Measurements from ENCODE around the gene DTNB. TPM values are rescaled to one million over a fixed set of nuclear protein-coding genes. Genes with fewer than 3 reads are reported as not detected.

DTNB gene
- total and polyA plus RNA-seq, 9 donors, result 8.0 to 24.9 (median 17.5) TPM

- peaks cover 2% of the 10 kb centered on the region for H3K4me1 ChIP-seq (ENCODE audit: insufficient read depth)
- 73 to 84% (median 73%) methylated on average over 4 of the region's 4 CpGs for WGBS, 3 donors
- H3K9me3 ChIP-seq, result no peaks in the 10 kb centered on the region
- H3K27ac ChIP-seq, result no peak overlapping the region
- H3K36me3 ChIP-seq, result no peaks in the 10 kb centered on the region
- no peak for DNase-seq
- no peaks in the 10 kb centered on the region for H3K27me3 ChIP-seq
- H3K4me3 ChIP-seq, result no peak overlapping the region
- no peak for TF ChIP-seq EP300 (IDR thresholded peaks at IDR 0.05)
- no peak for TF ChIP-seq CTCF (IDR thresholded peaks at IDR 0.05)
- no peak for TF ChIP-seq POLR2A (IDR thresholded peaks at IDR 0.05)
- intact Hi-C loops (cut with DNase I), result loop anchor here in 1 of 4 donors (10.0 kb wide), 1 partner anchor 176 kb away; the partner anchor contains the start of gene DNMT3A
Observed at GRCh38 chr2:25521126-25521525, 152.3 kb downstream of the DTNB start.

- H3K27ac ChIP-seq, result no peak overlapping the region
- H3K36me3 ChIP-seq, result no peaks in the 10 kb centered on the region
- peaks cover 2% of the 10 kb centered on the region for H3K4me1 ChIP-seq (ENCODE audit: insufficient read depth)
- 61 to 74% (median 68%) methylated on average over 4 of the region's 4 CpGs for WGBS, 3 donors
- TF ChIP-seq POLR2A (IDR thresholded peaks at IDR 0.05) (no peak), EP300 (IDR thresholded peaks at IDR 0.05) (no peak), CTCF (IDR thresholded peaks at IDR 0.05) (no peak)
- H3K27me3 ChIP-seq, result no peaks in the 10 kb centered on the region
- DNase-seq, result no peak
- no peaks in the 10 kb centered on the region for H3K9me3 ChIP-seq
- H3K4me3 ChIP-seq, result no peak overlapping the region
- intact Hi-C loops (cut with DNase I), result loop anchor here in 2 of 4 donors (5.0 to 10.0 kb wide), 2 partner anchors 133 to 140 kb away; no protein-coding TSS in a partner anchor
Observed at GRCh38 chr2:25517701-25518100, 155.7 kb downstream of the DTNB start.

- Histone ChIP-seq H3K9me3 (no peaks in the 10 kb centered on the region), H3K36me3 (no peaks in the 10 kb centered on the region), H3K4me3 (no peak overlapping the region), H3K4me1 (ENCODE audit: insufficient read depth) (peaks cover 4% of the 10 kb centered on the region), H3K27ac (no peak overlapping the region), H3K27me3 (no peaks in the 10 kb centered on the region)
- intact Hi-C loops (cut with DNase I), result loop anchor here in 1 of 4 donors (10.0 kb wide), 1 partner anchor 129 kb away; no protein-coding TSS in a partner anchor
- no peak for TF ChIP-seq POLR2A (IDR thresholded peaks at IDR 0.05)
- no peak for TF ChIP-seq EP300 (IDR thresholded peaks at IDR 0.05)
- TF ChIP-seq CTCF (IDR thresholded peaks at IDR 0.05), result no peak
- WGBS, 3 donors, result 89 to 92% (median 89%) methylated on average over 3 of the region's 3 CpGs
- no peak for DNase-seq
Observed at GRCh38 chr2:25514043-25514637, 159.2 kb downstream of the DTNB start.

GRCh38 chr2:25512707-25513106 is 160.7 kb downstream of the DTNB start:
- no peak overlapping the region for H3K27ac ChIP-seq
- H3K36me3 ChIP-seq, result no peaks in the 10 kb centered on the region
- no peak for DNase-seq
- H3K4me3 ChIP-seq, result no peak overlapping the region
- H3K27me3 ChIP-seq, result no peaks in the 10 kb centered on the region
- H3K9me3 ChIP-seq, result no peaks in the 10 kb centered on the region
- intact Hi-C loops (cut with DNase I), result loop anchor here in 1 of 4 donors (10.0 kb wide), 1 partner anchor 128 kb away; no protein-coding TSS in a partner anchor
- peaks cover 2% of the 10 kb centered on the region for H3K4me1 ChIP-seq (ENCODE audit: insufficient read depth)
- no peak for TF ChIP-seq EP300 (IDR thresholded peaks at IDR 0.05)
- no peak for TF ChIP-seq POLR2A (IDR thresholded peaks at IDR 0.05)
- TF ChIP-seq CTCF (IDR thresholded peaks at IDR 0.05), result no peak
- WGBS, 3 donors, result 50 to 61% (median 60%) methylated on average over 3 of the region's 3 CpGs

Data from ovary (tissue), 9 donors.